ENCODE data around the gene MYH11. TPM values are rescaled to one million over a fixed set of nuclear protein-coding genes. Genes with fewer than 3 reads are reported as not detected.

Gene MYH11
- total RNA-seq, 1 donor from 2014 or later = not detected

GRCh38 chr16:15786501-15786900, 70.3 kb downstream of the MYH11 start:
- Mint-ChIP-seq H3K27me3 (ENCODE audit: low read depth) (no peaks in the 10 kb centered on the region), H3K4me1 (ENCODE audit: low read depth) (no peaks in the 10 kb centered on the region), H3K27ac (no peak overlapping the region)

GRCh38 chr16:15785386-15786059, 71.3 kb downstream of the MYH11 start:
- Mint-ChIP-seq H3K27ac (no peak overlapping the region), H3K36me3 (ENCODE audit: low read depth) (no peaks in the 10 kb centered on the region), H3K4me1 (ENCODE audit: low read depth) (no peaks in the 10 kb centered on the region), H3K27me3 (ENCODE audit: low read depth) (no peaks in the 10 kb centered on the region), H3K4me3 (ENCODE audit: low read depth) (no peak overlapping the region), H3K9me3 (no peaks in the 10 kb centered on the region)
- no peak for DNase-seq (ENCODE audit: low spot score)
- intact Hi-C loops (cut with micrococcal nuclease) = no loop called here

More at GRCh38 chr16:15786501-15786900, 70.3 kb downstream of the MYH11 start:
- intact Hi-C loops (cut with micrococcal nuclease) = no loop called here
- Mint-ChIP-seq H3K4me3 (ENCODE audit: low read depth) (no peak overlapping the region), H3K36me3 (ENCODE audit: low read depth) (no peaks in the 10 kb centered on the region), H3K9me3 (no peaks in the 10 kb centered on the region)
- DNase-seq (ENCODE audit: low spot score) = no peak

GRCh38 chr16:15783985-15784384, 72.8 kb downstream of the MYH11 start:
- no peaks in the 10 kb centered on the region for H3K27me3 Mint-ChIP-seq (ENCODE audit: low read depth)
- H3K27ac Mint-ChIP-seq = no peak overlapping the region
- H3K4me3 Mint-ChIP-seq (ENCODE audit: low read depth) = no peak overlapping the region
- intact Hi-C loops (cut with micrococcal nuclease) = no loop called here
- no peak for DNase-seq (ENCODE audit: low spot score)
- no peaks in the 10 kb centered on the region for H3K4me1 Mint-ChIP-seq (ENCODE audit: low read depth)
- H3K36me3 Mint-ChIP-seq (ENCODE audit: low read depth) = no peaks in the 10 kb centered on the region
- no peaks in the 10 kb centered on the region for H3K9me3 Mint-ChIP-seq

- H3K27ac Mint-ChIP-seq = no peak overlapping the region
- H3K9me3 Mint-ChIP-seq = no peaks in the 10 kb centered on the region
Measured at GRCh38 chr16:15782573-15783365, 74.1 kb downstream of the MYH11 start.

GRCh38 chr16:15781650-15782049, 75.2 kb downstream of the MYH11 start:
- Mint-ChIP-seq H3K9me3 (no peaks in the 10 kb centered on the region), H3K4me1 (ENCODE audit: low read depth) (no peaks in the 10 kb centered on the region), H3K36me3 (ENCODE audit: low read depth) (no peaks in the 10 kb centered on the region), H3K4me3 (ENCODE audit: low read depth) (no peak overlapping the region), H3K27me3 (ENCODE audit: low read depth) (no peaks in the 10 kb centered on the region), H3K27ac (no peak overlapping the region)
- intact Hi-C loops (cut with micrococcal nuclease) = no loop called here
- DNase-seq (ENCODE audit: low spot score) = no peak

More at GRCh38 chr16:15782573-15783365, 74.1 kb downstream of the MYH11 start:
- Mint-ChIP-seq H3K4me3 (ENCODE audit: low read depth) (no peak overlapping the region), H3K36me3 (ENCODE audit: low read depth) (no peaks in the 10 kb centered on the region), H3K27me3 (ENCODE audit: low read depth) (no peaks in the 10 kb centered on the region), H3K4me1 (ENCODE audit: low read depth) (no peaks in the 10 kb centered on the region)
- intact Hi-C loops (cut with micrococcal nuclease) = no loop called here
- DNase-seq (ENCODE audit: low spot score) = no peak

- DNase-seq (ENCODE audit: low spot score) = no peak
- no peaks in the 10 kb centered on the region for H3K9me3 Mint-ChIP-seq
- no peaks in the 10 kb centered on the region for H3K36me3 Mint-ChIP-seq (ENCODE audit: low read depth)
- intact Hi-C loops (cut with micrococcal nuclease) = no loop called here
- peaks cover 3% of the 10 kb centered on the region for H3K27me3 Mint-ChIP-seq (ENCODE audit: low read depth)
- no peaks in the 10 kb centered on the region for H3K4me1 Mint-ChIP-seq (ENCODE audit: low read depth)
- no peak overlapping the region for H3K27ac Mint-ChIP-seq
- no peak overlapping the region for H3K4me3 Mint-ChIP-seq (ENCODE audit: low read depth)
Measured at GRCh38 chr16:15780805-15781204, 76.0 kb downstream of the MYH11 start.

GRCh38 chr16:15779664-15780351, 77.0 kb downstream of the MYH11 start:
- no peak overlapping the region for H3K27ac Mint-ChIP-seq
- intact Hi-C loops (cut with micrococcal nuclease) = no loop called here
- DNase-seq (ENCODE audit: low spot score) = no peak

GRCh38 chr16:15778999-15779614, 77.7 kb downstream of the MYH11 start:
- Mint-ChIP-seq H3K27me3 (ENCODE audit: low read depth) (peaks cover 3% of the 10 kb centered on the region), H3K9me3 (no peaks in the 10 kb centered on the region), H3K4me1 (ENCODE audit: low read depth) (no peaks in the 10 kb centered on the region), H3K27ac (no peak overlapping the region), H3K4me3 (ENCODE audit: low read depth) (no peak overlapping the region), H3K36me3 (ENCODE audit: low read depth) (no peaks in the 10 kb centered on the region)
- intact Hi-C loops (cut with micrococcal nuclease) = no loop called here
- DNase-seq (ENCODE audit: low spot score) = no peak

More at GRCh38 chr16:15779664-15780351, 77.0 kb downstream of the MYH11 start:
- no peak overlapping the region for H3K4me3 Mint-ChIP-seq (ENCODE audit: low read depth)
- no peaks in the 10 kb centered on the region for H3K9me3 Mint-ChIP-seq
- no peaks in the 10 kb centered on the region for H3K4me1 Mint-ChIP-seq (ENCODE audit: low read depth)
- H3K36me3 Mint-ChIP-seq (ENCODE audit: low read depth) = no peaks in the 10 kb centered on the region
- H3K27me3 Mint-ChIP-seq (ENCODE audit: low read depth) = peaks cover 3% of the 10 kb centered on the region

GRCh38 chr16:15778204-15778743, 78.6 kb downstream of the MYH11 start:
- Mint-ChIP-seq H3K27ac (no peak overlapping the region), H3K27me3 (ENCODE audit: low read depth) (peaks cover 3% of the 10 kb centered on the region), H3K4me1 (ENCODE audit: low read depth) (no peaks in the 10 kb centered on the region), H3K36me3 (ENCODE audit: low read depth) (no peaks in the 10 kb centered on the region), H3K4me3 (ENCODE audit: low read depth) (no peak overlapping the region), H3K9me3 (no peaks in the 10 kb centered on the region)
- DNase-seq (ENCODE audit: low spot score) = no peak
- intact Hi-C loops (cut with micrococcal nuclease) = no loop called here

GRCh38 chr16:15777533-15778203, 79.2 kb downstream of the MYH11 start:
- Mint-ChIP-seq H3K27ac (no peak overlapping the region), H3K9me3 (no peaks in the 10 kb centered on the region), H3K4me1 (ENCODE audit: low read depth) (no peaks in the 10 kb centered on the region), H3K36me3 (ENCODE audit: low read depth) (no peaks in the 10 kb centered on the region), H3K4me3 (ENCODE audit: low read depth) (no peak overlapping the region), H3K27me3 (ENCODE audit: low read depth) (peaks cover 3% of the 10 kb centered on the region)
- no peak for DNase-seq (ENCODE audit: low spot score)
- intact Hi-C loops (cut with micrococcal nuclease) = no loop called here

GRCh38 chr16:15776572-15776971, 80.3 kb downstream of the MYH11 start:
- Mint-ChIP-seq H3K27me3 (ENCODE audit: low read depth) (peaks cover 3% of the 10 kb centered on the region), H3K4me1 (ENCODE audit: low read depth) (no peaks in the 10 kb centered on the region), H3K27ac (no peak overlapping the region), H3K4me3 (ENCODE audit: low read depth) (no peak overlapping the region), H3K9me3 (no peaks in the 10 kb centered on the region), H3K36me3 (ENCODE audit: low read depth) (no peaks in the 10 kb centered on the region)
- DNase-seq (ENCODE audit: low spot score) = no peak
- intact Hi-C loops (cut with micrococcal nuclease) = no loop called here

- peaks cover 4% of the 10 kb centered on the region for H3K27me3 Mint-ChIP-seq (ENCODE audit: low read depth)
- intact Hi-C loops (cut with micrococcal nuclease) = no loop called here
- H3K9me3 Mint-ChIP-seq = no peaks in the 10 kb centered on the region
- H3K27ac Mint-ChIP-seq = no peak overlapping the region
- no peaks in the 10 kb centered on the region for H3K36me3 Mint-ChIP-seq (ENCODE audit: low read depth)
- no peak for DNase-seq (ENCODE audit: low spot score)
- no peak overlapping the region for H3K4me3 Mint-ChIP-seq (ENCODE audit: low read depth)
- no peaks in the 10 kb centered on the region for H3K4me1 Mint-ChIP-seq (ENCODE audit: low read depth)
Measured at GRCh38 chr16:15775663-15776304, 81.0 kb downstream of the MYH11 start.
